WTC11 (cell line): ENCODE data around the gene UGT1A8. TPM values are rescaled to one million over a fixed set of nuclear protein-coding genes. Genes with fewer than 3 reads are reported as not detected.

Experiments
- ATAC-seq: fragments of 200-7000 bp; cut with Tn5 transposase; 2 replicates; pipeline ENCODE4 v1.10.0; 2021; ENCODE audit warnings: mild to moderate bottlenecking, moderate library complexity
- CTCF ChIA-PET: fragments of 300-600 bp; sonication (Branson Sonifier 250); formaldehyde crosslinking; loops from one replicate; lab custom pipeline; 2021; ENCODE audit warnings: antibody characterized with exemption; lab: Charles Lee
- POLR2A ChIA-PET: fragments of 350-600 bp; sonication (Branson Sonifier 250); formaldehyde crosslinking; loops from one replicate; lab custom pipeline; 2021; ENCODE audit warnings: antibody characterized with exemption; lab: Charles Lee
- DNase-seq: peaks from one replicate; pipeline ENCODE4 v3.0.0; 2021; ENCODE audit warnings: low spot score
- H3K27ac Mint-ChIP-seq: 2 replicates; pipeline ENCODE4 v1.8.0; 2021; ENCODE audit warnings: mixed read lengths
- H3K27me3 Mint-ChIP-seq: 2 replicates; pipeline ENCODE4 v1.8.0; 2021; ENCODE audit warnings: low read depth, mild to moderate bottlenecking, moderate library complexity, mixed read lengths
- H3K36me3 Mint-ChIP-seq: 2 replicates; pipeline ENCODE4 v1.8.0; 2021; ENCODE audit warnings: mixed read lengths
- H3K4me1 Mint-ChIP-seq: 2 replicates; pipeline ENCODE4 v1.8.0; 2022; ENCODE audit warnings: mixed read lengths
- H3K4me3 Mint-ChIP-seq: 2 replicates; pipeline ENCODE4 v1.8.0; 2021; ENCODE audit warnings: mild to moderate bottlenecking, moderate library complexity, mixed read lengths
- H3K9me3 Mint-ChIP-seq: 2 replicates; pipeline ENCODE4 v1.8.0; 2021; ENCODE audit warnings: mixed read lengths
- CDX4 ChIP-seq: fragments of 250-450 bp; sonication (Bioruptor Pico); IDR thresholded peaks from 2 replicates; pipeline ENCODE4 v1.9.0; 2021; ENCODE audit warnings: moderate library complexity, mild to moderate bottlenecking, inconsistent platforms, borderline replicate concordance
- E2F1 ChIP-seq: sonication (generic); formaldehyde crosslinking; IDR thresholded peaks from 2 replicates; pipeline ENCODE4 v1.8.0; 2022; ENCODE audit warnings: mild to moderate bottlenecking, missing genetic modification reagents
- E2F4 ChIP-seq: sonication (generic); formaldehyde crosslinking; IDR thresholded peaks from 2 replicates; pipeline ENCODE4 v1.8.1; 2022; ENCODE audit warnings: low read depth, mild to moderate bottlenecking, moderate library complexity, missing genetic modification reagents, borderline replicate concordance
- E2F5 ChIP-seq: sonication (generic); formaldehyde crosslinking; IDR thresholded peaks from 2 replicates; pipeline ENCODE4 v1.8.1; 2022; ENCODE audit warnings: mild to moderate bottlenecking, moderate library complexity, missing genetic modification reagents
- ELF4 ChIP-seq: sonication (generic); formaldehyde crosslinking; IDR thresholded peaks from 2 replicates; pipeline ENCODE4 v1.8.1; 2022; ENCODE audit warnings: low read depth, mild to moderate bottlenecking, moderate library complexity, missing genetic modification reagents
- GTF2I ChIP-seq: fragments of 250-450 bp; sonication (Bioruptor Pico); conservative IDR thresholded peaks from 2 replicates; pipeline ENCODE4 v1.4.0; 2021; ENCODE audit warnings: mild to moderate bottlenecking
- JAZF1 ChIP-seq: fragments of 250-450 bp; sonication (Bioruptor Pico); IDR thresholded peaks from 2 replicates; pipeline ENCODE4 v1.9.0; 2021; ENCODE audit warnings: moderate library complexity, mild to moderate bottlenecking, inconsistent platforms
- JUN ChIP-seq: sonication (generic); formaldehyde crosslinking; IDR thresholded peaks from 2 replicates; pipeline ENCODE4 v1.8.0; 2023; ENCODE audit warnings: mild to moderate bottlenecking, missing genetic modification reagents
- KAT7 ChIP-seq: sonication (generic); formaldehyde crosslinking; IDR thresholded peaks from 2 replicates; pipeline ENCODE4 v1.8.1; 2023; ENCODE audit warnings: missing genetic modification reagents, mild to moderate bottlenecking, borderline replicate concordance
- NFATC4 ChIP-seq: fragments of 250-450 bp; sonication (Bioruptor Pico); IDR thresholded peaks from 2 replicates; pipeline ENCODE4 v1.9.0; 2021; ENCODE audit warnings: mild to moderate bottlenecking
- NR1H2 ChIP-seq: sonication (generic); formaldehyde crosslinking; IDR thresholded peaks from 2 replicates; pipeline ENCODE4 v1.9.0; 2021; ENCODE audit warnings: mild to moderate bottlenecking, moderate library complexity, missing genetic modification reagents
- PRRX2 ChIP-seq: fragments of 250-450 bp; sonication (Bioruptor Pico); IDR thresholded peaks from 2 replicates; pipeline ENCODE4 v1.8.0; 2021; ENCODE audit warnings: mild to moderate bottlenecking
- SMAD4 ChIP-seq: sonication (generic); formaldehyde crosslinking; IDR thresholded peaks from 2 replicates; pipeline ENCODE4 v1.8.0; 2022; ENCODE audit warnings: mild to moderate bottlenecking, missing genetic modification reagents
- STAT6 ChIP-seq: sonication (generic); formaldehyde crosslinking; conservative IDR thresholded peaks from 2 replicates; pipeline ENCODE4 v1.8.1; 2023; ENCODE audit warnings: mild to moderate bottlenecking, low read depth, missing genetic modification reagents, moderate library complexity
- TEAD4 ChIP-seq: sonication (generic); formaldehyde crosslinking; IDR thresholded peaks from 2 replicates; pipeline ENCODE4 v1.8.0; 2022; ENCODE audit warnings: mild to moderate bottlenecking, missing genetic modification reagents
- ZMAT4 ChIP-seq: fragments of 250-450 bp; sonication (Bioruptor Pico); IDR thresholded peaks from 2 replicates; pipeline ENCODE4 v1.9.0; 2021; ENCODE audit warnings: mild to moderate bottlenecking
- ZNF396 ChIP-seq: fragments of 250-450 bp; sonication (Bioruptor Pico); IDR thresholded peaks from 2 replicates; pipeline ENCODE4 v1.8.0; 2021; ENCODE audit warnings: mild to moderate bottlenecking, moderate library complexity, borderline replicate concordance
- ZNF423 ChIP-seq: fragments of 250-450 bp; sonication (Bioruptor Pico); IDR thresholded peaks from 2 replicates; pipeline ENCODE4 v2.1.2; 2022; ENCODE audit warnings: mild to moderate bottlenecking, moderate library complexity
- ZNF425 ChIP-seq: fragments of 250-450 bp; sonication (Bioruptor Pico); conservative IDR thresholded peaks from 2 replicates; pipeline ENCODE4 v1.9.0; 2021; ENCODE audit warnings: mild to moderate bottlenecking
- ZNF532 ChIP-seq: fragments of 250-450 bp; sonication (Bioruptor Pico); IDR thresholded peaks from 2 replicates; pipeline ENCODE4 v1.9.0; 2021; ENCODE audit warnings: mild to moderate bottlenecking, borderline replicate concordance
- ZNF671 ChIP-seq: fragments of 250-450 bp; sonication (Bioruptor Pico); IDR thresholded peaks from 2 replicates; pipeline ENCODE4 v1.8.0; 2021; ENCODE audit warnings: mild to moderate bottlenecking
- total RNA-seq: library from RNA; stranded (reverse); gene quantifications from 3 replicates; pipeline ENCODE4 v1.2.3, GENCODE V29; 2021

Gene UGT1A8
- total RNA-seq, 1 experiment from 2014 or later, result 0.13 TPM

GRCh38 chr2:233779722-233780121 is 162.3 kb downstream of the UGT1A8 start (continued):
- TF ChIP-seq ZNF425 (CRISPR knock-in tag), result no peak
- TF ChIP-seq ZNF532 (CRISPR knock-in tag), result no peak
- TF ChIP-seq ZNF396 (CRISPR knock-in tag), result no peak
- TF ChIP-seq KAT7 (CRISPR knock-in tag), result no peak
- no peak for TF ChIP-seq STAT6 (CRISPR knock-in tag)
- no peak for TF ChIP-seq CDX4 (CRISPR knock-in tag)
- TF ChIP-seq NR1H2 (CRISPR knock-in tag), result no peak
- TF ChIP-seq JUN, result no peak
- TF ChIP-seq ZMAT4 (CRISPR knock-in tag), result no peak

- H3K36me3 Mint-ChIP-seq, result peaks cover 8% of the 10 kb centered on the region
- no peak for ATAC-seq
These were observed 163.3 kb downstream of the UGT1A8 start for GRCh38 chr2:233780771-233781170.

More at GRCh38 chr2:233780771-233781170, 163.3 kb downstream of the UGT1A8 start:
- Mint-ChIP-seq H3K27me3 (no peaks in the 10 kb centered on the region; the same call in 1 of the 2 replicates), H3K27ac (no peak overlapping the region), H3K4me3 (no peak overlapping the region), H3K9me3 (peaks cover 38% of the 10 kb centered on the region), H3K4me1 (no peaks in the 10 kb centered on the region)
- POLR2A ChIA-PET, result no interaction called here
- TF ChIP-seq ZNF671 (no peak), ZNF423 (CRISPR knock-in tag) (no peak), ELF4 (no peak), GTF2I (CRISPR knock-in tag) (no peak), E2F5 (CRISPR knock-in tag) (no peak), JAZF1 (CRISPR knock-in tag) (no peak), SMAD4 (CRISPR knock-in tag) (no peak), E2F1 (CRISPR knock-in tag) (no peak), NFATC4 (CRISPR knock-in tag) (no peak), PRRX2 (CRISPR knock-in tag) (no peak), TEAD4 (CRISPR knock-in tag) (no peak), E2F4 (CRISPR knock-in tag) (no peak)
- no peak for DNase-seq
- CTCF ChIA-PET, result no interaction called here
